NCI-H2107 (cell line): Measurements from ENCODE around the gene PTGDS.

Experiments
- DNase-seq: peaks from one replicate; lab custom pipeline; 2025; lab: John Stamatoyannopoulos, UW

The PTGDS gene

GRCh38 chr9:136945333-136946227 is 31.7 kb upstream of the PTGDS start:
- no peak for DNase-seq

GRCh38 chr9:136946228-136947027 is 30.9 kb upstream of the PTGDS start:
- no peak for DNase-seq

GRCh38 chr9:136947028-136947891 is 30.0 kb upstream of the PTGDS start:
- no peak for DNase-seq

- DNase-seq: no peak
These were observed 29.3 kb upstream of the PTGDS start for GRCh38 chr9:136947955-136948510.

- peak; percentile 58 for DNase-seq
These were observed 28.0 kb upstream of the PTGDS start for GRCh38 chr9:136949239-136949816.

- DNase-seq: peak; percentile 92
These were observed 27.3 kb upstream of the PTGDS start for GRCh38 chr9:136949817-136950655.

GRCh38 chr9:136950656-136951276 is 26.5 kb upstream of the PTGDS start:
- no peak for DNase-seq

- no peak for DNase-seq
These were observed 25.6 kb upstream of the PTGDS start, which contains the start of gene LCN12 for GRCh38 chr9:136951541-136952320. TSS of gene LCN12 (plus strand) at chr9:136952273. CDS start at chr9:136952328, 55 bp downstream.

GRCh38 chr9:136952321-136952850 is 24.9 kb upstream of the PTGDS start:
- DNase-seq: no peak

- DNase-seq: no peak
These were observed 24.2 kb upstream of the PTGDS start for GRCh38 chr9:136952876-136953770.

- no peak for DNase-seq
These were observed 23.5 kb upstream of the PTGDS start for GRCh38 chr9:136953771-136954269.

- no peak for DNase-seq
These were observed 22.8 kb upstream of the PTGDS start for GRCh38 chr9:136954270-136955083.

GRCh38 chr9:136955202-136955942 is 21.9 kb upstream of the PTGDS start:
- DNase-seq: no peak

GRCh38 chr9:136955943-136956335 is 21.4 kb upstream of the PTGDS start:
- DNase-seq: no peak

- DNase-seq: no peak
These were observed 20.7 kb upstream of the PTGDS start for GRCh38 chr9:136956604-136957003.

GRCh38 chr9:136957461-136957860 is 19.8 kb upstream of the PTGDS start:
- DNase-seq: no peak
